Dermis microvascular lymphatic vessel endothelial cell (primary cell): ENCODE results near the gene CDH1. TPM values are rescaled to one million over a fixed set of nuclear protein-coding genes. Genes with fewer than 3 reads are reported as not detected.
A peak's percentile ranks its signal among the peaks of the same experiment; 100 is the strongest.

ENCODE experiments used
- DNase-seq, 2 donors: peaks; one replicate each; pipeline versions ENCODE4 v3.0.0 to v3.0.0-alpha.2; 2010; ENCODE audit warnings: low read depth in 2 of 2
- total RNA-seq: library from RNA; depleted of rRNA; stranded (reverse); fragments of >200 nt; gene quantifications from 2 replicates; pipeline ENCODE4 v1.2.1, GENCODE V29; 2014

Gene CDH1
- total RNA-seq, 1 donor from 2014 or later, result not detected

- peak in 1 of 2 donors; percentile 29 for DNase-seq
These were observed 23.7 kb downstream of the CDH1 start for GRCh38 chr16:68760671-68761275.

- no peak for DNase-seq
These were observed 26.1 kb downstream of the CDH1 start for GRCh38 chr16:68762996-68763756.

DNA sequence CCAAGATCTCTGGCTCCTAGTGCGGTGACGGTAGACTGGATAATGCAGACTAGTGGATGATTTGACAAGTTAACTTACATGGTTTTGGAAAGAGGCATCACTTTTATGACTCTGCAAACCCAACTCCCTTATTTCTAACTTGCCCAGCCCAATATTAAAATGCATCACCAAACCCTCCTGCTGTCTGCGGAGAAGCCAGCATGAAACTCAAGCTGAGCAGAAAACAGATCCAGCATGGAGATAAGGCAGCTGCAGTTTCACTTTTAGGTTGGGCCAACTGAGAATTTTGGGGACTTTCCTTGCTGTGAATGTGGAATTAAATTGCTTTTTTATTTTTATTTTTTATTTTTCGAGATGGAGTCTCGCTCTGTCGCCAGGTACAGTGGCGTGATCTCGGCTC lies 27.8 kb downstream of the CDH1 start:
- no peak for DNase-seq

DNA sequence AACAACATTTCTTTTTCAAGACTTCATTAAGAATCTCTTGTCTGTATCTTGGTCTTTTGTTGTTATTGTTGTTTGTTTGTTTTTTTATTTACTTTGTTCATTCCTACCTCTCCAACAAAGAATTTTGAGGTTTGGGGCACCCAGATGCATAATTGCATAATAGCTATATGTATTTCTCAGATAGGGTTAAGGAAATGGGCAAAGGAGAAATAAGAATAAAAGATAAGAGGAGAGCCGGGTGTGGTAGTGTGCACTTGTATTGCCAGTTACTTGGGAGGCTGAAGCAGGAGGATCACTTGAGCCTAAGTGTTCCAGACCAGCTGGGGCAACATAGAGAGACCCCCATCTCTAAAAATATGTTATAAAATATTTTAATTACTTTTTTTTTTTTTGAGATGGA lies 30.5 kb downstream of the CDH1 start:
- no peak for DNase-seq

GRCh38 chr16:68768175-68768574 lies 31.1 kb downstream of the CDH1 start:
- DNase-seq, result no peak

GRCh38 chr16:68768771-68769170 lies 31.7 kb downstream of the CDH1 start:
- no peak for DNase-seq

GRCh38 chr16:68770671-68771070 lies 33.6 kb downstream of the CDH1 start:
- DNase-seq, result no peak

DNA sequence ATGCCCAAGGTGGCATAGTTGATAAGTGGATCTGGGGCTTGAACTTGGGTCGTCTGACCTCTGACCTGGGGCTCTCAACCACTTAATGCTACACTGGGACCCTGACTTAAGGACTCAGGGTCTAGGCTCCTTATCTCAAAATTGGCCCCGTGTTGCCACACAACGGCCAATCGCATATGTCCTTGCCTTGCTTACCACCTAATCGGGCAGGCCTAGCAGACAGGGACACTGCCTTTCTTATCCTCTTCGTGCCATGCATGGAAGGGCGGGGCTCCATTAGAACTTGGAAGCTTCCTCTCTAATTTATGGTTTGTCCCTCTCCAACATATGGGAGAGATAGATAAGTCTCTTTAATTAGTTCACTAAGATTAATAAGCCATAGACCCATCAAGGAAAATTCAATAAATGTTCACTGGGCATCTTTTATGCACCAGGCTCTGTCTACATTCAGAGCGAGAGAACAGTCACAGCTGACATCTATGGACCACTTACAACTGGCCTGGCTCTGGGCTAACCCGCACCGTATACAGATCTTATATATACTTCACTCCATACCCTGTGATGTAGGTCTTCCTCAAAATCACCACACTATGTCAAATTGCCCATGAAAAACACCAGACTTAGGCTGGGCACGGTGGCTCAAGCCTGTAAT lies 35.1 kb downstream of the CDH1 start:
- DNase-seq, result no peak

GRCh38 chr16:68772871-68773270 lies 35.8 kb downstream of the CDH1 start:
- no peak for DNase-seq

- DNase-seq, result no peak
These were observed 38.0 kb downstream of the CDH1 start for GRCh38 chr16:68774982-68775634.

GRCh38 chr16:68776821-68777485 lies 39.9 kb downstream of the CDH1 start:
- no peak for DNase-seq

DNA sequence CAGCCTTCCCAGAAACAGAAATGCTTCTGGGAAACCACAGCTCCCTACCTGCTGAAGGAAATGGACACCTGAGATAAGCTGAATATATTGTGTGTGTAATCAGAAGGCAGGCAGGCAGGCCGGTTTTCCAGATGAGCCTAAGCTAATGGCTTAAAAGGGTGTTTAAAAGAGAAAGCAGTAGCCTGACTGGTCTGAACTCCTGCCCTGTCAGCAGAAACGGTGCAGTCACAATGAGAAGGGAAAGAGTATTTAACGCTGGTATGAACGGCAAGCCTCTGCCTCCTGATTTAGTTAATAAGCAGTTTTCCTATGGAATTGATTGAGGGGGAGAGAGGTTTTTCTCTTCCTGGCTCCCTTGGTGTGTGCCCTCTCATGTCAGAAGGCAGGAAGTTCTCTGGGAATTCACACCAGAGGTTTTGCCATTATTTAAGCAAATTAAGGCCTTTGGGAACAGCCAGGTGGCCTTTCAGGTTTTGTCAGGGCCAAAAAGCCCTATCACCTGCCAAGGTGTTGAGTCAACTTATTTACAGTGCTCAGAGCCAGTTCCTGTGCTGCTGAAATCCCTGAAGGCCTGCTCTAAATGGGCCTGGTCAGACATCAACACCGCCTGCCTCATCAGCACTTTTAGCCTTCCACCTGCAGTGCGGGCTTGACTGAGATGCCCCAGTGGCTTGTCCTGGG lies 41.6 kb downstream of the CDH1 start:
- no peak for DNase-seq

DNA sequence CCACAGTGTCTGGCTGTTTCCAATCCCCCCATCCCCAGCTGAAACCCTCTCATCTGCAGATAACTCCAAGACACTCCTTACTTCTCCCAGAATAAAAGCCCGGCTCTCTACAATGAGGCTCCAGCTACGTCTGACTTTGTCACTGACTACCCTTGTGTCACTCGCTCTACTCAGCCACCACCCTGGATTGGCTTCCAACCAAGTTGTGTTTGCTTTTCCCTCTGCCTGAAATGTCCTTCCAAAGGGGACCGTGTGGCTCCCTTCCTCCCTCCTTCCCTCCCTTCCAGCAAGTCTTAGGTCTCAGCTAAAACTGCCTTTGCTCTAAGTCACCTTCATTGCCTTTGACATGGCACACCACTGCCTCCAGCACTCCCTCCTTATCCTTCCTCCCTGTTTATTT lies 42.8 kb downstream of the CDH1 start:
- no peak for DNase-seq

DNA sequence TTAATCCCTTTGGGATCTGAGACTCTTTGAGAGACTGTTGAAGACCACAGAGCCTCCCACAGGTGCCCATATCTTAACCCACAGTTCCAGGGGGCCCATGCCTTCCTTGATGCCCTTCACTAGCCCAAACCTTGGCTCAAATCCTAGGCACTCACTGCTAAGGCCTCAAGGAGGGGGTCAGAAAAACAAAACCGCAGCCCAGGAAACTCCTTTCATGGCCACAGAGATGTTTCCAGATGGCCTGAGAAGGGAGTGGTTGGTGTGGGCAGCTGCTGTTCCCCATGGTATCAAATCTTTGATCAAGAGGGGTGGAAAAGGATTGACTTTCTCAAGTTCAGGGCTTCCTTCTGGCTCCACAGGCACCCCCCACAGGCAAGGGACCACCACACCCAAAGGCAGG lies 44.7 kb downstream of the CDH1 start:
- no peak for DNase-seq

- DNase-seq, result no peak
These were observed 45.4 kb downstream of the CDH1 start for GRCh38 chr16:68782198-68783174.

DNA sequence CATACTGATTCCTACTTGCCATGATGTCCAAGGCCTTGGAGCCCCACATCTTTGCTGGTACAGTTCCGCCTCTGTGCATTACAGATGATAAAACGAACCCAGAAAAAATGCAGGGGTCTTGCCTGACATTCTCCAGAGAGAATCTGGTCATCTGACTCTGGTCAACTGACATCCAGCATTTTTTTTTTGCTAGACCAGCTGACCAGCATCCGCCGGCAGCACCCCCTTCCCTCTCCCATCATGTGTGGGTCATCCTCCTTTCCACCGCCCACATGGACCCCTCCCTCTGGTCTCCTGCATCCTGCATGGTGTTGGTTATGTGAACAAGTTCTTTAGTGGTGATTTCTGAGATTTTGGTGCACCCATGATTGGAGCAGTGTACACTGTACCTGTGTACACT lies 47.1 kb downstream of the CDH1 start:
- no peak for DNase-seq

DNA sequence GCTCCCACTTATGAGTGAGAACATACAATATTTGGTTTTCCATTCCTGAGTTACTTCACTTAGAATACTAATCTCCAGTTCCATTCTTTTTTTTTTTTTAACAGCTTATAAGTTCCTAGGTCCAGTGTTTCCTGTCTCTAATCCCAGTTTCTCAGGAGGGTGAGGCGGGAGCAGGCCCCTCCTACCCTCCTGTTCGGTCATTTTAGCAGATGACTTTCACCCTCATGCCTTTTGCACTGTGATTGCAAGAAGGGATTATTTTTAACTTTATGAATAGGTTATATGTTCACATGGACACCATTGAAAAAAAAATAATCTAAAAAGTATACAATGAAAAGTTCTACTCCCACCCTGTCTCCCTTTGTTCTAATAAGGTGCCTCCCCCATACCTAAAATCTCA lies 47.6 kb downstream of the CDH1 start:
- DNase-seq, result no peak

DNA sequence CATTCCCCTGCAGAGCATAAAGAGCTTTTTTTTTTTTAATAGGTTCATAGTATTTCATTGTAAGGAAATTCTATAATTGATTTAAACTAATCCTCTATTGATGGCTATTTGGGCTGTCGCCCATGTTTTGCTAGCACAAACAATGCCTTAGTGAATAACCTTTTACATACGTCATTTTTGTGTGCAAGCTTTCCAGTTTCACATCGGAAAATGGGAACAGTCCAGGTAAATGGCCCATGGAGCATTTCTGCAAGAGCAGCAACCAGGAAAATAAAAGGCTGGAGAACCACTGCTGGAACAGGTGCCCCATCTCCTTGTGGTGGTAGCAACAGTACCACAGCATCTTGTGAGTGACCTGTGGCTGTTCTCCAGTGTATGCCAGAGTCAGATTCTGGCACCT lies 48.6 kb downstream of the CDH1 start:
- no peak for DNase-seq

DNA sequence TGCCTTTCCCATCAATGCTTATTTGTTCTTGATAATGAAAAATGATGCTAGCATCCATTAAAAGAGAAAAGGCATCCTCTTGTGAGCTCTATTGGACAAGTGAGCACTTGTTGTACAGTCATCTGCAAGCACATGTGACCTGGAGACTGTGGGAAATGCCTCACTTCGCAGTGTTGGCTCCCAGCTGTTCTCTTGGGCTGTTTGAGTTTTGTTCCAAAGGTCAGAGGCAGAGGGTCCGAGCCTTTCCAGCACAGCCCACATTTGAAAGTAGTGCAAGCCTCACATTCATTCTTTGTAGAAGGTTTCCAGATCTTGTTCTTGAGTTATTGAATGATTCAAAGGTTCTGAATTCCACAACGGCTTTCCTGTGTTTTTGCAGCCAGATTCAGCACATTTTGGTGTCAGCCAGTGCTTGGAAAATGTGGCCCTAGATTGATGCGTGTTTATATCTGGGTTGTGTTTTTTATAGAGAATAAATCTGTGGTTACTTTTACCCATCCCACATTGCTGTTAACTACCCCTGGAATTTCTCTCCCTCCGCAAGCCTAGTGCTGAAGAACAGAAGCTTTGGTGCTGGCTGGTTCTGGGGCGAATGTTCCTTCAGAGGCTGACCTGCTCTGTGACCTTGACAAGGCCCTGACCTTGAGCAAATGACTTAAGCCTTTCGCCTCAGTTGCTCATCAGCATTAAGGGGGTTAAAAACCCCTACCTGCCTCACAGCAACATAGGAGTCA lies 49.8 kb downstream of the CDH1 start:
- no peak for DNase-seq
